HUES6 (cell line): ENCODE measurements around the gene SLC19A1.
A peak's percentile ranks its signal among the peaks of the same experiment; 100 is the strongest.
"Not testable (repeated sequence)": the region's sequence is repeated elsewhere in the genome, so short reads cannot be mapped to it uniquely, and the experiment has no call there.

Source experiments
- H3K27ac ChIP-seq: 2 replicates; pipeline ENCODE4 v1.7.0; 2013; ENCODE audit warnings: low read depth, mild to moderate bottlenecking, low read length, inconsistent platforms
- H3K27me3 ChIP-seq: 2 replicates; pipeline ENCODE4 v1.6.1; 2013; ENCODE audit warnings: low read length; ENCODE audit not compliant: control insufficient read depth, insufficient read depth
- H3K36me3 ChIP-seq: 2 replicates; pipeline ENCODE4 v1.6.1; 2013; ENCODE audit warnings: low read length; ENCODE audit not compliant: control insufficient read depth, insufficient read depth
- H3K4me1 ChIP-seq: 2 replicates; pipeline ENCODE4 v1.6.1; 2013; ENCODE audit warnings: low read length; ENCODE audit not compliant: control insufficient read depth, insufficient read depth
- H3K4me3 ChIP-seq: 2 replicates; pipeline ENCODE4 v1.5.1; 2013; ENCODE audit warnings: low read depth, low read length
- H3K9ac ChIP-seq: one replicate; pipeline ENCODE4 v1.6.1; 2013; ENCODE audit warnings: mild to moderate bottlenecking, low read length
- H3K9me3 ChIP-seq: 2 replicates; pipeline ENCODE4 v1.6.1; 2013; ENCODE audit warnings: low read depth, low read length; ENCODE audit not compliant: control insufficient read depth, insufficient read depth

Gene SLC19A1

GRCh38 chr21:45529785-45530422 lies 12.3 kb downstream of the SLC19A1 start:
- Histone ChIP-seq H3K36me3 (peaks cover 43% of the 10 kb centered on the region), H3K4me1 (peaks cover 6% of the 10 kb centered on the region; the same call in 1 of the 2 replicates), H3K27me3 (no peaks in the 10 kb centered on the region), H3K9me3 (no peaks in the 10 kb centered on the region), H3K27ac (no peak overlapping the region), H3K4me3 (no peak overlapping the region), H3K9ac (no peak overlapping the region)

GRCh38 chr21:45528981-45529784 lies 13.1 kb downstream of the SLC19A1 start:
- H3K27ac ChIP-seq = no peak overlapping the region
- no peaks in the 10 kb centered on the region for H3K9me3 ChIP-seq
- H3K4me1 ChIP-seq = no peaks in the 10 kb centered on the region; the same call in 1 of the 2 replicates
- peaks cover 44% of the 10 kb centered on the region for H3K36me3 ChIP-seq
- H3K4me3 ChIP-seq = no peak overlapping the region
- H3K27me3 ChIP-seq = no peaks in the 10 kb centered on the region
- H3K9ac ChIP-seq = no peak overlapping the region

GRCh38 chr21:45528028-45528705 lies 14.1 kb downstream of the SLC19A1 start:
- 0 out of 2 replicates have a peak overlapping the region, but pooled peaks have one; percentile 10 for H3K27ac ChIP-seq
- H3K36me3 ChIP-seq = peaks cover 46% of the 10 kb centered on the region
- H3K9me3 ChIP-seq = no peaks in the 10 kb centered on the region
- H3K4me1 ChIP-seq = no peaks in the 10 kb centered on the region
- H3K27me3 ChIP-seq = no peaks in the 10 kb centered on the region
- no peak overlapping the region for H3K9ac ChIP-seq
- no peak overlapping the region for H3K4me3 ChIP-seq

DNA sequence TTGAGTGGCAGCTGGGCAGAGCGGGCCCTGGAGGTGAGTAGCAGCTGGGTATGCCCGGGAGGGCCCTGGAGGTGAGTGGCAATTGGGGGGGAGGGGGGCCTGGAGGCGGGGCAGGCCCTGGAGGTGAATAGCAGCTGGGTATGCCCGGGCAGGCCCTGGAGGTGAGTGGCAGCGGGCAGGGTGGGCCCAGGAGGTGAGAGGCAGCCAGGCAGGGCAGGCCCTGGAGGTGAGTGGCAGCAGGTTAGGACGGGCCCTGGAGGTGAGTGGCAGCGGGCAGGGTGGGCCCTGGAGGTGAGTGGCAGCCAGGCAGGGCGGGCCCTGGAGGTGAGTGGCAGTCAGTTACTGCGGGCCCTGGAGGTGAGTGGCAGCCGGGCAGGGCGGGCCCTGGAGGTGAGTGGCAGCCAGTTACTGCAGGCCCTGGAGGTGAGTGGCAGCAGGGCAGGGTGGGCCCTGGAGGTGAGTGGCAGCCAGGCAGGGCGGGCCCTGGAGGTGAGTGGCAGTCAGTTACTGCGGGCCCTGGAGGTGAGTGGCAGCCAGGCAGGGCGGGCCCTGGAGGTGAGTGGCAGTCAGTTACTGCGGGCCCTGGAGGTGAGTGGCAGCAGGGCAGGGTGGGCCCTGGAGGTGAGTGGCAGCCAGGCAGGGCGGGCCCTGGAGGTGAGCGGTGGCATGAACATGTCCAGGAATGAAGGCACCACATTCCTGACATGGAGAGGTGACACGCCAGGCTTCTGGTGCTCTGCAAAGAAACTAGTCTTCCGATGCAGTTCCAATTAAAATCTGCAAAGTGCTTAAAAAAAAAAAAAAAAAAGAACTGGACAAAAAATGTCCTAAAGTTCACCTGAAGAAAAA lies 14.9 kb downstream of the SLC19A1 start:
- not testable (repeated sequence) for H3K4me1 ChIP-seq, H3K9ac ChIP-seq, H3K9me3 ChIP-seq, H3K27me3 ChIP-seq, H3K4me3 ChIP-seq
- H3K27ac ChIP-seq = 0 out of 2 replicates have a peak overlapping the region, but pooled peaks have one; percentile 10
- H3K36me3 ChIP-seq = peaks cover 50% of the 10 kb centered on the region

DNA sequence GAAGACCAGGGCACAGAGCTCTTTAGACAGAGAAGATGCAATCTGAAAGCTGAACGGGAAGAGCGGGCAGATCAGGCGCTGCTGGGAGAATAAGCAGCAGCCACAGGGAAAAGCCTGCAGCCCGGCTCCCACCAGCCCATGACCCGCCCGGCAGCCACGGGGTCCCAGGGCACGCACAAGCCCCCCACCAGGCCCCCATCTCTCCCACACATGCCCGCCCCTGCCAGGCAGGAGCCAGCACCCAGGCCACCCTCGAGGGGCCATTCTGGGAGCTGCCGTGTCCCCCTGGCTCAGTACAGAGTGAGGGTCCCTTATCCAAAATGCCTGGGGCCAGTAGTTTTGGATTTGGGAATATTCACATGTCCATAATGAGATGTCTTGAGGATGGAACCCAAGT lies 16.3 kb downstream of the SLC19A1 start:
- Histone ChIP-seq H3K27me3 (no peaks in the 10 kb centered on the region), H3K9me3 (no peaks in the 10 kb centered on the region), H3K36me3 (peaks cover 54% of the 10 kb centered on the region), H3K27ac (no peak overlapping the region), H3K4me1 (no peaks in the 10 kb centered on the region), H3K9ac (no peak overlapping the region), H3K4me3 (no peak overlapping the region)

- H3K27me3 ChIP-seq = no peaks in the 10 kb centered on the region
- no peak overlapping the region for H3K4me3 ChIP-seq
- no peaks in the 10 kb centered on the region for H3K4me1 ChIP-seq
- H3K27ac ChIP-seq = no peak overlapping the region
- peaks cover 55% of the 10 kb centered on the region for H3K36me3 ChIP-seq
- H3K9ac ChIP-seq = no peak overlapping the region
- peaks cover 2% of the 10 kb centered on the region for H3K9me3 ChIP-seq
Observed at GRCh38 chr21:45525153-45525909, 16.9 kb downstream of the SLC19A1 start.

GRCh38 chr21:45524756-45525152 lies 17.5 kb downstream of the SLC19A1 start:
- Histone ChIP-seq H3K36me3 (peaks cover 53% of the 10 kb centered on the region), H3K4me1 (no peaks in the 10 kb centered on the region), H3K9ac (no peak overlapping the region), H3K27ac (no peak overlapping the region), H3K4me3 (no peak overlapping the region), H3K27me3 (no peaks in the 10 kb centered on the region), H3K9me3 (peaks cover 4% of the 10 kb centered on the region)

- peaks cover 14% of the 10 kb centered on the region for H3K9me3 ChIP-seq
- no peak overlapping the region for H3K9ac ChIP-seq
- H3K27me3 ChIP-seq = no peaks in the 10 kb centered on the region
- no peak overlapping the region for H3K27ac ChIP-seq
- H3K36me3 ChIP-seq = peaks cover 52% of the 10 kb centered on the region
- H3K4me1 ChIP-seq = no peaks in the 10 kb centered on the region
- no peak overlapping the region for H3K4me3 ChIP-seq
Observed at GRCh38 chr21:45523411-45524101, 18.7 kb downstream of the SLC19A1 start.

GRCh38 chr21:45522986-45523385 lies 19.3 kb downstream of the SLC19A1 start:
- no peaks in the 10 kb centered on the region for H3K27me3 ChIP-seq
- H3K9me3 ChIP-seq = peaks cover 16% of the 10 kb centered on the region
- no peak overlapping the region for H3K4me3 ChIP-seq
- no peak overlapping the region for H3K27ac ChIP-seq
- peaks cover 52% of the 10 kb centered on the region for H3K36me3 ChIP-seq
- no peaks in the 10 kb centered on the region for H3K4me1 ChIP-seq
- no peak overlapping the region for H3K9ac ChIP-seq

- Histone ChIP-seq H3K27me3 (no peaks in the 10 kb centered on the region), H3K9me3 (peaks cover 16% of the 10 kb centered on the region), H3K4me1 (no peaks in the 10 kb centered on the region), H3K27ac (no peak overlapping the region), H3K36me3 (peaks cover 53% of the 10 kb centered on the region), H3K4me3 (no peak overlapping the region), H3K9ac (no peak overlapping the region)
Observed at GRCh38 chr21:45522381-45522780, 19.9 kb downstream of the SLC19A1 start.
